Effector CD4-positive, alpha-beta T cell (primary cell): ENCODE data around the gene PEX12.
"Not testable (repeated sequence)": the region's sequence is repeated elsewhere in the genome, so short reads cannot be mapped to it uniquely, and the experiment has no call there.

ENCODE experiments used
- DNase-seq: peaks from one replicate; pipeline ENCODE4 v3.0.0-alpha.2; 2020
- total RNA-seq: gene quantifications from one replicate; lab custom pipeline; 2026; lab: John Stamatoyannopoulos, UW

Gene PEX12
- total RNA-seq, result 12.6 reads per million, percentile 37 among the genes with 10 or more reads in this experiment

- DNase-seq, result peak; percentile 86
Observed at GRCh38 chr17:35578197-35578928, at the start of gene PEX12. Gene PEX12 (minus strand): TSS chr17:35578571. CDS start chr17:35578021, 550 bp downstream.

DNA sequence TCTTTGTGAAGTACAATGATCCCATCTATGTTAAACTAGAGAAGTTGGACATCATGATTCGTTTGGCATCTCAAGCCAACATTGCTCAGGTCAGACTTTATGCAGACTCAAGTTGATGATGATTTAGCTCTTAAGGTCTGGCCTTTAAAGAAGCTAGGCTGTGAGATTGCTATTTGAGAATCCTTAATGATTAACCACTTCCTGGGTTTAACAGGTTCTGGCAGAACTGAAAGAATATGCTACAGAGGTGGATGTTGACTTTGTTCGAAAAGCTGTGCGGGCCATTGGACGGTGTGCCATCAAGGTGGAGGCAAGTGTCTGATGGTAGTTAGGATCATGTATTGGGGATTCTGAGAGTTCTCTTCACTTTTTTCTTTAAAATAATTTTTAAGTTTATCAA is 49.0 kb upstream of the PEX12 start:
- no peak for DNase-seq

GRCh38 chr17:35621768-35622167 is 43.4 kb upstream of the PEX12 start:
- DNase-seq, result no peak

- DNase-seq, result no peak
Observed at GRCh38 chr17:35618628-35619027, 40.3 kb upstream of the PEX12 start.

GRCh38 chr17:35617505-35617904 is 39.1 kb upstream of the PEX12 start:
- DNase-seq, result no peak

GRCh38 chr17:35616536-35616935 is 38.2 kb upstream of the PEX12 start:
- no peak for DNase-seq

DNA sequence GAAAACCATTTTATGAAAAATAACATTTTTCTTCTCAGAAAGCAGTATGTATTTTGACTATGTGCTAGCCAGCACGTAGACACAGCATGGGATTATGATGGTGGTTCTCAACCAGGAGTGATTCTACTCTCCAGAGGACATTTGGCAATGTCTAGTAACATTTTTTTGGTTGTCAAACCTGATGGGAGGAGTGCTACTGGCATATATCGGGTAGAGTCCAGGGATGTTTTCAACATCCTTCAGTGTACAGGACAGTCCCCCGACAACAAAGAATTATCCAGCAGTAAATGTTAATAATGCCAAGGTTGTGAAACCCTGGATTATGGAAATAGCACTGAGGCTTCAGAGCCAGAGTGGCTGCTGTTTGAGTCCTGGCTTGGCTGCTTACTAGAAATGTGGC is 36.4 kb upstream of the PEX12 start:
- no peak for DNase-seq

- no peak for DNase-seq
Observed at GRCh38 chr17:35612924-35613521, 34.7 kb upstream of the PEX12 start.

GRCh38 chr17:35610746-35611145 is 32.4 kb upstream of the PEX12 start:
- DNase-seq, result not testable (repeated sequence)

DNA sequence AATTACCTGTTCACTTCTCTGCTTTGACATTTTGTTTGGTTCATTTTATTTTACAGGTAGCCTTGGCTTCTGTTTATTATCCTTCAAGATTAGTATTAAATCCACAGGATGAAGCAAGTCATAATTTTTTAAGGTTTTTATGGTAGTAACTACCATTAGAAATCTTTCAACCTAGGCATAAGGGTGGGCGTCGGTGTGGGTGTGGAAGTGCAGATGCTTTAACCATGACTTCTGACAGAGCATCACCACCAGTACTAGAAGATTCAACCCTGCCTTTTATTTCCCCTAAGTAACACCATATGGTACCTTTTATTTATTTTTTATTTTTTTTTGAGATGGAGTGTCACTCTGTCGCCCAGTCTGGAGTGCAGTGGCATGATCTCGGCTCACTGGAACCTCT is 31.5 kb upstream of the PEX12 start:
- no peak for DNase-seq

DNA sequence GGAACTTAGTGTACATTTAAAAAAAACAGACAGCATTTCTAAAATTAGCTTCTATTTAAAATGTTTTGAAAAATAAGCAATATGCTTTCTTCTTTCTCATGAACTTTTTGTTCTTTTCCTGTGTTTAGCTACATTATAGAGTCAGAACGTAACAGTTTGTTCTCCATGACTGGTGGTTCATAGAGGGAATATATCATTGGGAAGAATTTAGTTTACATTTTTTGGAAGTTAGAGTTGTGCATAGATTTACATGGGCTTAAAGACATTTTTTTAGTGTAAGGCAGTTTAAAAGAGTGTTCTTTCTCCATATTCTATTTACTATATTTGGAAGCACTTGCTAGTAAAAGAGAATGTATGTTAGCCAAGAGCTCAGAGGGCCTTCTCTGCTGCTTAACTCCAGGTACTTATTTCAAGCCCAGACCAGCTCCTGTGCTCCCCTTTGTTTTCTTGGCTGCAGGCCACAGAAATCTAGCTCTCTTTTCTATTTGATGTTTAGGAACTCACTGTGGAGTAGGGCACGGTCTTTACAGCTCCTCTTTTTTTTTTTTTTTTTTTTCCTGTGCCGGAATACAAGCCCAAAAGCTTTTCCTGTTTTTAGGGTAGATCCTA is 29.0 kb upstream of the PEX12 start:
- no peak for DNase-seq

DNA sequence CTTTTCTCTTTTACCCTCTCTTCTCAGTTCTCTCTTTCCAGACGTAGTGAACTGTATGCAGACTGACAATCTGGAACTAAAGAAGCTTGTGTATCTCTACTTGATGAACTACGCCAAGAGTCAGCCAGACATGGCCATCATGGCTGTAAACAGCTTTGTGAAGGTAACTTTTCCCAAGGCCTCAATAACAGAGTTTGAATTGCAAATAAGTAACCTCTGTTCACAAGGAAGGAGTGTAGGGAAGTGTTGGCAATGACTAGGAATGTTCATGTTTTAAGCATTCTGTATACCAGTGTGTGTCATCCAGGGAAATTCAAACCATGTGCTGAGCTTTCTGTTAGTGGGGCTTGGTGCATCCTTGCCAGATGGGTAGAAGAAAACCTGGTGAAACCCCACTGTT is 27.3 kb upstream of the PEX12 start:
- no peak for DNase-seq

DNA sequence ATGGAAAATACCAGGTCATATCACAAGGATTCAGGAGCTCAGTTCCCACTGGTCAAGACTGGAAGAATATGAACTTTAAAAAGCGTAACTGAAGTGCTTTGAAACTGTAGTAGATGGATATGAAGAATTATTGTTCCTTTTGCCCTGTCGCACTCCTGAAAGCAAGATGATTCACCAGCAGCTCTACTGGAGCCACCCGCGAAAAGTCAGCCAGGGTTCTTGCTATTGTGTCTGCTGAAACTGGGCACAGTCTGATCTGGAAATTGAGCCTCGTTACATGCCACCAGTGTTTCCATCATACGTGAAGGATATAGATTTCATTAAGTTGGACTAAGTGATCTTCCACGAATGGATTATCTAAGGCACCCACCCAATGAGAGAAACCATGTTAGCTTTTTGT is 25.3 kb upstream of the PEX12 start:
- DNase-seq, result no peak

DNA sequence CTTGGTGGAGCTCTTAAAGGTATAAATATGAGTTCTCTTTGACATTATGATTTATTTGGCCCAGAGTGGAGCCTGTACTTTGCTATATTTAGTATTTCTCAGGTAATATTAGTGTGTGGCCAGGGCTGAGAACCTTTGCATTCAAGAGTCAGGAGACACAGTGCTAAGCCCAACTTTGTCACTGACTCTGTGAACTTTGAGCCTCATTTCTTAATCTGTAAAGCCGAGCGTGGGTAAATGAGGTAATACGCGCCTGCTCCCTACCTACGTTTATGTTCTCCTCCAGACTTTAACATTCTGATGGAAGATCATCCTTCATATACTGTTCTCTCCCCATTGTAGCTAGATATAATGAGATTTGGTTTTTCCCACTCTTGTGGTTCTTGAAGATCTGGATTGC is 19.2 kb upstream of the PEX12 start:
- DNase-seq, result no peak

- DNase-seq, result no peak
Observed at GRCh38 chr17:35596530-35597233, 18.3 kb upstream of the PEX12 start.

DNA sequence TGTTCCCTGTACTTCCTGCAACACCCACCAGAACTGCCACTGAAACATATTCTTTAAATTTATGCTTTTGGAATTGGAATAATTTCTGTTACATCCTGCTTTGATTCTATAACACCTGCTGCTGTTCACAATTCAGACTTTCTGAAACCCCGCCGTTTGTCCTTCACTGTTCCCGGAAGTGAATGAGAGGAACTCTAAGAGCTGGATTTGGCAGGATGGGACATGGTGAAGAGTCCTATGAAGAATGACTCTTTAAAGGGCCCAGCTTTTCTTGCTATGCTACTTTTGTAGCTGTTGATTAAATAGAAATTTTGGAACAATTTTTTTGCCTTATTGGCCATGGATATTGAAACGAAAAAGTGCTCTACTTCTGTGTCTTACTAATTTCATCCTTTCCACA is 17.7 kb upstream of the PEX12 start:
- DNase-seq, result no peak

GRCh38 chr17:35588196-35588920 is 10.0 kb upstream of the PEX12 start:
- no peak for DNase-seq

- DNase-seq, result peak; percentile 93
Observed at GRCh38 chr17:35587074-35587961, 8.9 kb upstream of the PEX12 start, which contains the start of gene AP2B1. Gene AP2B1 (plus strand): TSS chr17:35587322. CDS start chr17:35594031, 6,709 bp downstream.

GRCh38 chr17:35586569-35587073 is 8.2 kb upstream of the PEX12 start:
- no peak for DNase-seq

DNA sequence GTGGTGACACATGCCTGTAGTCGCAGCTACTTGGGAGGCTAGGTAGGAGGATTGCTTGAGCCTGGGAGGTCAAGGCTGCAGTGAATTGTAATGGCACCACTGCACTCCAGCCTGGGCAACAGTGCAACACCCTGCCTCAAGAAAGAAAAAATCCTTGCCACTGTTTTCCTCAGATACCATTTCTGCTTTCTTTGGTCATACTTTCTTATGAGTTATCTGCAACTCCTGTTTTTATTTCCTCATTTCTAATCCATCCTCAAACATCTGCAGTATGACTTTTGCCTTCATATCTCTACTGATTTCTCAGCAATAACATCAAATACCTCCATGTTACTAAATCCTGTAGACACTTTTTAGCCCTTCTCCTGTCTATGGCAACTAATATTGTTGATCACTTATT is 5.7 kb upstream of the PEX12 start:
- no peak for DNase-seq

- no peak for DNase-seq
Observed at GRCh38 chr17:35578929-35579432, 610 bp upstream of the PEX12 start.
